Retinal pigment epithelial cell (primary cell): ENCODE results near the gene ABCB11.
"Not testable (repeated sequence)": the region's sequence is repeated elsewhere in the genome, so short reads cannot be mapped to it uniquely, and the experiment has no call there.

ENCODE experiments used
- DNase-seq: peaks from one replicate; pipeline ENCODE4 v3.0.0-alpha.2; 2010; ENCODE audit warnings: low read depth
- H3K4me3 ChIP-seq: 2 replicates; pipeline ENCODE4 v1.5.1; 2011; ENCODE audit warnings: mild to moderate bottlenecking, low read length, control low read depth, moderate library complexity
- TF ChIP-seq, protein P1 (sequence below): conservative IDR thresholded peaks from 2 replicates; pipeline ENCODE4 v1.5.1; 2011; ENCODE audit warnings: low read depth, low read length, control low read depth, inconsistent platforms

The ABCB11 gene

DNA sequence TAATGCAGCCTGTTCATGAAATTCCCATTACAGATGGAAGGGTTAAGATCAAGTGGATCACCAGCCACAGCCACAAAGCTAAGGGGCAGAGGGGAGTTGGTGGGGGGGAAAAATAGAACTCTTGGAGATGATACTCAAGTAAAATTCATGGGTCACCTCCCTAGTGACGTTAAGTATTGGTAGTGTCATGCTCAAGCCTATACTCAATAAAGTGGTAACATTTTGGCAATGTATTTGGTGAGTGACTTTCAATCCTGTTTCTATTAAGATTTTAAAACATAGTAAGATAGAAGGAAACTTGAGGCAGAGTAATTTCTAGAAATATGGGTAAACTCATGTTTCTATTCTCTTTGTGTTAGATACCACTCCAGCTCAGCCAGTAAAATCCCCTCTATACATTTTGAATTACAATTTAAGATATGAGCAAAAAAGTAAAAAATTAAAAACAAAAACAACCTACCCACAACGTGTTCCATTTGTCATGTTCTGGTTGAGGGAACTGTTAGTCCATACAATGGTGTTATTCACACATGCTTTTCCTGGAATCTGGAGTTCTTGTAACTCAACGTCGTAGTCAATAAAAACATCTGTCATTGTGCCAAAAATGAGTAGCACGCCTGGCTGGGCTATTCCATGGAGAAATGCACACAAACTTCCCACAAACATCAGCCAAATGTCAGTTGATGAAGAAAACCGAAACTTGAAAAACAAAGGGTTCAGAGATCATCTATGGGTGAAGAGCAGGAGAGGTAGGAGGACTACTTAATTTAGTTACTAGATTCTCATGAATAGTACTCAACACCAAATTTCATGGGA lies 18.1 kb downstream of the ABCB11 start:
- no peak overlapping the region for H3K4me3 ChIP-seq
- no peak for DNase-seq
- TF ChIP-seq, protein P1, sequence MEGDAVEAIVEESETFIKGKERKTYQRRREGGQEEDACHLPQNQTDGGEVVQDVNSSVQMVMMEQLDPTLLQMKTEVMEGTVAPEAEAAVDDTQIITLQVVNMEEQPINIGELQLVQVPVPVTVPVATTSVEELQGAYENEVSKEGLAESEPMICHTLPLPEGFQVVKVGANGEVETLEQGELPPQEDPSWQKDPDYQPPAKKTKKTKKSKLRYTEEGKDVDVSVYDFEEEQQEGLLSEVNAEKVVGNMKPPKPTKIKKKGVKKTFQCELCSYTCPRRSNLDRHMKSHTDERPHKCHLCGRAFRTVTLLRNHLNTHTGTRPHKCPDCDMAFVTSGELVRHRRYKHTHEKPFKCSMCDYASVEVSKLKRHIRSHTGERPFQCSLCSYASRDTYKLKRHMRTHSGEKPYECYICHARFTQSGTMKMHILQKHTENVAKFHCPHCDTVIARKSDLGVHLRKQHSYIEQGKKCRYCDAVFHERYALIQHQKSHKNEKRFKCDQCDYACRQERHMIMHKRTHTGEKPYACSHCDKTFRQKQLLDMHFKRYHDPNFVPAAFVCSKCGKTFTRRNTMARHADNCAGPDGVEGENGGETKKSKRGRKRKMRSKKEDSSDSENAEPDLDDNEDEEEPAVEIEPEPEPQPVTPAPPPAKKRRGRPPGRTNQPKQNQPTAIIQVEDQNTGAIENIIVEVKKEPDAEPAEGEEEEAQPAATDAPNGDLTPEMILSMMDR, result no peak

DNA sequence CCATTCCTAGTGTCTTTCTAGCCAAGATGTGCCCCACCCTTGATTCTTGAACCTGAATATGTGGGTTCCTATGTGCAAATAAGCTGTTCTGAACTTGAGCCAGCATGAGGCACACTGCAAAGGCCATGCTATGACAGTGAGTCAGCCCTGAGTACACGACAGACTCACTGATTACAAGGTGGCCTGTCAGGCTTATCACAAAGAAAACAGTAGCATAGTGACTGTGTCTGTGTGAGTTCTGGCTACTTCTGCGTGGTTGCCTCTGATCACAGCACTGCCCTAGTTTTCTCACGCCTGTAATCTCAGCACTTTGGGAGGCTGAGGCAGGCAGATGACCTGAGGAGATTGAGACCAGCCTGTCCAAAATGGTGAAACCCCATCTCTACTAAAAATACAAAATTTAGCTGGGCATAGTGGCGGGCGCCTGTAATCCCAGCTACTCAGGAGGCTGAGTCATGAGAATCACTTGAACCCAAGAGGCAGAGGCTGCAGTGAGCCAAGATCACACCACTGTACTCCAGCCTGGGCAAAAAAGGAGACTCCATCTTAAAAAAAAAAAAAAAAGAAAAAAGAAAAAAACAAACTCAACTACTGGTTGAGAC lies 18.8 kb downstream of the ABCB11 start:
- H3K4me3 ChIP-seq, result not testable (repeated sequence)
- peak; percentile 83 for DNase-seq

DNA sequence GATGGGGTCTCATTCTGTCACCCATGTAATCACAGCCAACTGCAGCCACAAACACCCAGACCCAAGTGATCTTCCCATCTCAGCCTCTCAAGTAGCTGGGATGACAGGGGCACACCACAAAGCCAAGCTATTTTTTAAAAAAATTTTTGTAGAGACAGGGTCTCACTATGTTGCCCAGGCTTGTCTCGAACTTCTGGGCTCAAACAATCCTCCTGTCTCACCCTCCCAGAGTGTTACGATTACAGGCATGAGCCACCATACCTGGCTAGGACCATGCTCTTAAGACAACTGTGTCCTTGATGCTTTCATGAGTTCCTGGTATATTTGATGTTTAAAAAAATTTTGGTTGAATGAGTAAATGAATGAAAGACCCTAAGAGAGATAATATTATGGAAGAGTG lies 19.4 kb downstream of the ABCB11 start:
- H3K4me3 ChIP-seq, result no peak overlapping the region
- TF ChIP-seq, protein P1, result no peak
- DNase-seq, result no peak

DNA sequence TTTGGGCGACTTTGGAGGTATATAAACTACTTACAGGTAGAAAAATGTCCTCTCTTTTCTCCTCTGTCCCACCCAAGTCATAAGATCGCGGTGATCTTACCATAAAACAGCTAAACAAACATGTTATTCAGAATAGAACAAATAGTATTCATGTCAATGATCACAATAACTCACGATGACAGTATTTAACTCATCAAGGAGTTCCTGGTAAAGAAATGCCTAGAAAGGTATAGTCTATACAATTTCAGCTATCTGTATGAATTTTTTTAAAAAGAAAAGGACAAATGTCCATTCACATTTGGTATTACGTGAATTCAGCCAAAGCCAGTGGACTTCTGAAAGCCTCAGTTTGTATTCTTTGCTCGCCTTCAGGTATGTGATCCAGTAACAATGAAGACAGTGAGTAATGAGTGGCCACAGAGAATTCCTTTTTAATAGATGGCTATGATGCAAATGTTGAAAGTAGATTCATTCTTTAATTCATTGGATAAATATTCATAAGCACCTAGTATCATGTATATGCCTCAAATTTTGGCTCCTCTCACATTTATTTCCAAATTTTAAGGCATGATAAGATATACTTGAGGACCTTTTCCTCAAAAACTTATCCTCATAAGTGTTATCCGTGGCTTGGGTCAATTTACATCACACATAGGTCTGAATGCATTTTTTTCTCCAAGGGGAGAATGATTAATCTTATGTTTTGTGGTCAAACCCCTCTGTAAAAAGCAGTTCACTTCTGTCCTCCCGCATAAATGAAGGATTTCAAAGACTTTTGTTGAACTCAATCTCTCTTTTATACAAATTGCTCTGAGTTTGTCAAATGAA lies 20.3 kb downstream of the ABCB11 start:
- no peak for DNase-seq
- TF ChIP-seq, protein P1, result no peak
- no peak overlapping the region for H3K4me3 ChIP-seq

DNA sequence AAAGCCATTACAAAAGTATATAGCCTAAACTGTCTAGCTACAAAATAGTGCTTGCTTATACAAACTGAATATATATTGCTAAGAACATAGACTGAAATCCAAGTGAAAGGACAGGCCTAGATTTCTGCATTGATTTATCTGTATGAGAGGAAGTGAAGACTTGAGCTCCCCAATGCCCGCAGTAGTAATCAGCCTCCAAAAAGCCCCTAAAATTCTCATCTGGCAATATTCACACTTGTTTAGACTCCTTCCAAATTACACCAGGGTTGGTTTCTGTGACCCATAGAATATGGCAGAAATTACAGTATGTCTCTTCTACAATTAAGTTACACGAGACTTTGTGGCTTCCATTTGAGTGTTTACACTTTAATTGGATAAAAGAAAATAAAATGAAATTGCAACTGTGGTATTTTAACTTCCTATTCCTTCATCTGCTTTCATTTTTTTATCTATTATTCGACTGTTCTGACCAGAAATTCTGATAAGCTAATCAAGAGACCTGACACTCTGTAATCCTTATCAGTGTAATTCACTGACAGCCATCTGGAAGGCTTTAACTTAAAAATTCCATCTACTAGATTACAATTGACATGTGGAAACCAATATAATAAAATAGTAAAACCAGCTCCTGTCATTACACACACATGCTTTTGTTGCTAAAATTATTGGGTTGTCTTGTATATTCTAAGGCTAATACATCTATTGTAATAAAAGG lies 21.1 kb downstream of the ABCB11 start:
- no peak for DNase-seq
- TF ChIP-seq, protein P1, result no peak
- no peak overlapping the region for H3K4me3 ChIP-seq

DNA sequence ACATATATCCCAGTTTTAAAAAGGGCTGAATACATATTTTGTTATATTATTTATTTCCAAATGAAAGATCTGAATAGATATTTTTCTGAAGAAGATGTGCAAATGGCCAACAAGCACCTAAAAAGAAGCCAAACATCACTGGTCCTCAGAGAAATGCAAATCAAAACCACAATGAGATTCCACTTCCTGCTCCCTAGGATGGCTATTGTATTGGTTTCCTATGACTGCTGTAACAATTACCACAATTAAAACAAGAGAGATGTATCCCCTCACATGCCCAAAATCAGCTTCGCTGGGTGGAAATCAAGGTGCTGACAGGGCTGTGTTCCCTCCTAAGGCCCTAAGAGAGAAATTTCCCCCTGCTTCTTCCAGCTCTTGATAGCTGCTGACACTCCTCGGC lies 23.2 kb downstream of the ABCB11 start:
- DNase-seq, result no peak
- TF ChIP-seq, protein P1, result no peak
- no peak overlapping the region for H3K4me3 ChIP-seq

DNA sequence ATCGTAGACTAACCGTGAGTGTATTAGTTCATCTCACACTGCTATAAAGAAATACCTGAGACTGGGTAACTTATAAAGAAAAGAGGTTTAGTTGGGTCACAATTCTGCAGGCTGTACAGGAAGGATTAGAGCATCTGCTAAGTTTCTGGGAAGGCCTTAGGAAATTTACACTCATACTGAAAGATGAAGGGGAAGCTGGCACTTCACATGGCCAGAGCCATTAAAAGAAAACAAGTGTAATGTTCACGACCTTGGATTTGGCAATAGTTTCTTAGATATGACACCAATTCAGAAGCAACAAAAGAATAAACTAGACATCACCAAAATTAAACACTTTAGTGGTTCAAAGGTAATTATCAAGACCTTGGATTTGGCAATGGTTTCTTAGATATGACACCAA lies 23.8 kb downstream of the ABCB11 start:
- H3K4me3 ChIP-seq, result no peak overlapping the region
- no peak for DNase-seq
- TF ChIP-seq, protein P1, result no peak
